ENCODE measurements around the gene HDAC10. TPM values are rescaled to one million over a fixed set of nuclear protein-coding genes. Genes with fewer than 3 reads are reported as not detected.

HDAC10 gene
- total RNA-seq, 1 donor from 2014 or later, result 5.4 TPM

GRCh38 chr22:50261615-50262459 lies 10.8 kb upstream of the HDAC10 start, which contains the start of gene MAPK12:
MAPK12 (minus strand) TSS chr22:50261683; CDS start chr22:50261509, 174 bp downstream.
- Mint-ChIP-seq H3K4me1 (peaks cover 4% of the 10 kb centered on the region), H3K36me3 (no peaks in the 10 kb centered on the region), H3K9me3 (peaks cover 2% of the 10 kb centered on the region), H3K27me3 (ENCODE audit: insufficient read depth, low read depth) (peaks cover 8% of the 10 kb centered on the region), H3K4me3 (peak within 1 kb of the TSS; percentile 85), H3K27ac (no peak within 1 kb of the TSS)
- no peak for TF ChIP-seq EZH2phosphoT487 (IDR thresholded peaks at IDR 0.05)
- TF ChIP-seq EZH2 (IDR thresholded peaks at IDR 0.05), result no peak
- TF ChIP-seq CTCF (IDR thresholded peaks at IDR 0.05), result no peak
- peaks cover 64% of the 10 kb centered on the region for H3K27me3 ChIP-seq
- no peak within 1 kb of the TSS for H3K27ac ChIP-seq
- H3K9me3 ChIP-seq (ENCODE audit: low read depth), result no peaks in the 10 kb centered on the region
- peaks cover 10% of the 10 kb centered on the region for H3K4me1 ChIP-seq
- H3F3A ChIP-seq (ENCODE audit: low read depth), result peaks cover 5% of the 10 kb centered on the region
- peak within 1 kb of the TSS; percentile 31 for H2AFZ ChIP-seq (replicated peaks)
- no peaks in the 10 kb centered on the region for H3K36me3 ChIP-seq
- H3K79me2 ChIP-seq (ENCODE audit: low read depth), result no peaks in the 10 kb centered on the region
- H3K9ac ChIP-seq, result no peak within 1 kb of the TSS
- peak within 1 kb of the TSS; percentile 74 for H3K4me3 ChIP-seq
- peak; percentile 87 for DNase-seq (ENCODE audit: low spot score)
- H4K20me1 ChIP-seq (ENCODE audit: low read depth), result peaks cover 38% of the 10 kb centered on the region
- H3K4me2 ChIP-seq, result peak within 1 kb of the TSS; percentile 99

GRCh38 chr22:50260801-50261614 lies 9.9 kb upstream of the HDAC10 start:
- Mint-ChIP-seq H3K36me3 (no peaks in the 10 kb centered on the region), H3K4me1 (peaks cover 4% of the 10 kb centered on the region), H3K9me3 (no peaks in the 10 kb centered on the region), H3K27ac (no peak overlapping the region), H3K27me3 (ENCODE audit: insufficient read depth, low read depth) (peaks cover 8% of the 10 kb centered on the region), H3K4me3 (peak overlapping the region; percentile 75)
- no peak for TF ChIP-seq EZH2 (IDR thresholded peaks at IDR 0.05)
- TF ChIP-seq EZH2phosphoT487 (IDR thresholded peaks at IDR 0.05), result no peak
- no peak for TF ChIP-seq CTCF (IDR thresholded peaks at IDR 0.05)
- H3K79me2 ChIP-seq (ENCODE audit: low read depth), result no peaks in the 10 kb centered on the region
- no peaks in the 10 kb centered on the region for H3K9me3 ChIP-seq (ENCODE audit: low read depth)
- peak overlapping the region; percentile 74 for H3K4me3 ChIP-seq
- no peak overlapping the region for H3K9ac ChIP-seq
- H3K36me3 ChIP-seq, result no peaks in the 10 kb centered on the region
- no peak overlapping the region for H3K27ac ChIP-seq
- H3K4me1 ChIP-seq, result peaks cover 10% of the 10 kb centered on the region
- peak; percentile 73 for DNase-seq (ENCODE audit: low spot score)
- peaks cover 5% of the 10 kb centered on the region for H3F3A ChIP-seq (ENCODE audit: low read depth)
- peaks cover 38% of the 10 kb centered on the region for H4K20me1 ChIP-seq (ENCODE audit: low read depth)
- H3K27me3 ChIP-seq, result peaks cover 56% of the 10 kb centered on the region
- peak overlapping the region; percentile 31 for H2AFZ ChIP-seq (replicated peaks)
- H3K4me2 ChIP-seq, result peak overlapping the region; percentile 99

GRCh38 chr22:50260434-50260800 lies 9.4 kb upstream of the HDAC10 start:
- Histone ChIP-seq H2AFZ (replicated peaks) (peak overlapping the region; percentile 31), H3K27ac (no peak overlapping the region), H3F3A (ENCODE audit: low read depth) (peaks cover 5% of the 10 kb centered on the region), H3K9me3 (ENCODE audit: low read depth) (no peaks in the 10 kb centered on the region), H3K9ac (no peak overlapping the region), H3K4me2 (peak overlapping the region; percentile 99), H3K27me3 (peaks cover 50% of the 10 kb centered on the region), H4K20me1 (ENCODE audit: low read depth) (peaks cover 36% of the 10 kb centered on the region), H3K36me3 (no peaks in the 10 kb centered on the region), H3K79me2 (ENCODE audit: low read depth) (no peaks in the 10 kb centered on the region), H3K4me1 (peaks cover 10% of the 10 kb centered on the region), H3K4me3 (peak overlapping the region; percentile 74)
- Mint-ChIP-seq H3K36me3 (no peaks in the 10 kb centered on the region), H3K27ac (no peak overlapping the region), H3K9me3 (no peaks in the 10 kb centered on the region), H3K4me3 (peak overlapping the region; percentile 75), H3K4me1 (peaks cover 4% of the 10 kb centered on the region), H3K27me3 (ENCODE audit: insufficient read depth, low read depth) (peaks cover 8% of the 10 kb centered on the region)
- DNase-seq (ENCODE audit: low spot score), result no peak
- no peak for TF ChIP-seq EZH2phosphoT487 (IDR thresholded peaks at IDR 0.05)
- no peak for TF ChIP-seq CTCF (IDR thresholded peaks at IDR 0.05)
- TF ChIP-seq EZH2 (IDR thresholded peaks at IDR 0.05), result no peak

Measured in neural progenitor cell (in vitro differentiated cells).